ENCODE data around the gene MAN1C1.
A peak's percentile ranks its signal among the peaks of the same experiment; 100 is the strongest.
"Not testable (repeated sequence)": the region's sequence is repeated elsewhere in the genome, so short reads cannot be mapped to it uniquely, and the experiment has no call there.

The MAN1C1 gene

GRCh38 chr1:25657883-25658760 lies 41.5 kb downstream of the MAN1C1 start:
- DNase-seq: no peak

- no peak for DNase-seq
Measured at GRCh38 chr1:25658791-25659431, 42.3 kb downstream of the MAN1C1 start.

DNA sequence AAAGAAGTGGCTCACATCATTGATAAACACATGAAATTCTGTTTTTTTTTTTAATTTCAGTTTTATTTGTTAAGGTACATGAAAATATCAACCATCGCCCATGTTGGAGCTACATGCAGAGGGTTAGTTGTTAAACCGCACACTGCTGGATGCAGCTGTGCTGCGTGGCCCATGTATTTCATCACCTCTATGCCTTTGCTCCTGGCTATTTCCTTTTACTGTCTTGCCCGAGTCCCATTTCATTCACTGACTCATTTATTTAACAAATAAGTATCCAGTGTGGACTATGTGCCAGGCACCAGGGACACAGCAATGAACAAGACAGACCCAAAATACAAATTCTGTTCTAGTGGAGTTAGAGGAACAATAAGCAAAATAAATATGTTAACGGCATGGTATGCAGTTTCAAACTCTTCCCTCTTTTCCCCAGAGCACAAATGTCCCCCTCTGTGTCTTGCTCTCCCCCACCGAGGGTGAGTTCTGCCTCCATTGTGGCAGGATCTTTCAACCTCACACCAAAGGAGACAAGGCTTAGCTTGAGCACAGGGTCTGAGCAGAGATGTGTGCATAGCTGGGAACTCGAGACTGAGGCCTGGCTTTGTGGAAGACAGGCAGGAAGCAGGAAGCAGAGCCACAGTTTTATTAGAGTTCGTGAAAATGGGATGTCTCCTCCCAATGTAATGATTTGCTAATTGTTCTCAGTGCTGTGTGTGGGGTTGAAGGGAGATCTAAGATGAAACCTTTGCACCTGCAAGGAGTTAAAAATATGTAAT lies 44.6 kb downstream of the MAN1C1 start:
- DNase-seq: no peak

DNA sequence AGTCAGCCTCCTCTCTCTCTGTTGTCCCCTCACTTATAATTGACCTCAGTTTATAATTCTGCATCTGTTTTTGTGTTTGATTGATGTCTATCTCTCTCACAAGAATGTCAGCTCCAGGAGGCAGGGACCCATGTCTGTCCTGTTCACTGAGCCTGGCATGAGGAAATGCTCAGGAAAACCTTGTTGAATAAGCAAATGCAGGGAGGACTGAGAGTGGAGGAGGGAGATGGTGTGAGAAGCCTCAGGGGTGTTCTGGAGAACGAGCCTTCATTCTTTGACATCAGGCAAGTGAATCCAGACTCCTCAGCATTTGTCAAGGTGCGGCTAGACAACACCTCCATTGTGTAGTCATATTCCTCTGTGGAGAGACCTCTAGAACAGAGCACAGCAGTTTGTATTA lies 45.5 kb downstream of the MAN1C1 start:
- DNase-seq: no peak

DNA sequence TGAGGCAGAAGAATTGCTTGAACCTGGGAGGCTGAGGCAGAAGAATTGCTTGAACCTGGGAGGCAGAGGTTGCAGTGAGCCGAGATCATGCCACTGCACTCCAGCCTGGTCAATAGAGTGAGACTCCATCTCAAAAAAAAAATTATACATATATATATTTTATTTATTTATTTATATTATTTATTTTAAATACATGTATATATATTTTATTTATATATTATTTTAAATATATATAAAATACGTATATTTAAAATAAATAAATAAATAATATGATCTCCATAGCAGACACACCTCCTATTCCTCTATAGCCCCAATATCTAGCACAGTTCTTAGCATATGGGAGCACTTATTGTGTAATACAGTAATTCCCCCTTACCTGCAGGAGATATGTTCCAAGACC lies 46.4 kb downstream of the MAN1C1 start:
- not testable (repeated sequence) for DNase-seq

DNA sequence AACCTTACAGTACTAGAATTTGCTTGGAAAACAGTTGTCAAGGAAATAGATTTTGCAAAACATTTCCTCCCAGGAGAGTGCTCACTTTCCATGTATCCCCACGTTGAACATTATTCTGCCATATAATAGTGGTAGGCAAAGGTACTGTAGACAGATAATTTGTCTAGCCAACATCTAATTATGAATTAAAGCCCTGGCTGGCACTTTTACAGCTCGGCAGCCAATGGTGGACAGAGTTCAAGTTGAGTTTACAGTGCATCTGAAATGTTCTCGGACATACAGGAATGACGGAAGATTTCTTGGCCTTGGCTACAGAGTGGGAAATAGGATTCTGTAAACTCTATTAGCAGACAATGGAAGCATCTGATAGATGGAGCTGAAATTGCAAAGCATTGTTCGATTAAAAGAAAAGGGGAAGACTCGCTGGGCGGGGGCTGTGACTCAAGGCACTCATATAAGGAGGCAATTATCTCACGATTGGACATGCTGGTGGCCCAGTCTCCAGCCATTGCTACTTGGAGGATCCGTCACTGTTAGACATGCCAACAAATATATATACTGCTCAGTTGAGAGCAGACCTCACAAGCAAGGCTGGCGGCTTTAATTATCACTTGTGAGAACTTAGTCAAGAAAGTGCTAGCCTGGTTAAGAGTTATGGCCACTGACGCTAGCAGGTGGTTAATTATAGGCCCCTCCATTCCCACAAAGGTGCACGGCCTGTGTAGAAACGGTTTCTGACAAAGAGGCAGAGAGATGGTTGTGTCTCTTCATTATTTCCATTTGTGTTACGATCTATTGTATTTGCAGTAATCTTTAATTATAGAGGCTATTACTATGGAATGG lies 48.0 kb downstream of the MAN1C1 start:
- DNase-seq: no peak

DNA sequence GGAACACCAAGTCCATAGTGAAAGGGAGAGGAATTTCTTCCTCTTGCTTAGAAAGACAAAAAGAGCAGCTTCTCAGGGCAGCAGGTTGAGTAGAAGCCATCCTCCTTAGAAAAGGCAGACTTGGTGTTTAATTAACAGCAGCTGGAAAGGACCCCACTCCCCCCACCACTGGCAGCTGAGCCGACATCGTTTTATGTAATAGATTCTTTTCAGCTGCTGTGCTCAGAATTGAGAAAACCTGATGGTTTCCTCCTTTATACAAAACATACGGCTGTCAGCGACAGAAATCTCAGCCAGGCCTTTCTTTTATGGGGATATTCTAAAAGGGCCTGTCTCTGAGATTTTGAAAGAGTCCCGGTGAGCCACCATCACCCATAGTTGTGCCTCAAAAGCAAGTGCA lies 49.9 kb downstream of the MAN1C1 start:
- DNase-seq: no peak

DNA sequence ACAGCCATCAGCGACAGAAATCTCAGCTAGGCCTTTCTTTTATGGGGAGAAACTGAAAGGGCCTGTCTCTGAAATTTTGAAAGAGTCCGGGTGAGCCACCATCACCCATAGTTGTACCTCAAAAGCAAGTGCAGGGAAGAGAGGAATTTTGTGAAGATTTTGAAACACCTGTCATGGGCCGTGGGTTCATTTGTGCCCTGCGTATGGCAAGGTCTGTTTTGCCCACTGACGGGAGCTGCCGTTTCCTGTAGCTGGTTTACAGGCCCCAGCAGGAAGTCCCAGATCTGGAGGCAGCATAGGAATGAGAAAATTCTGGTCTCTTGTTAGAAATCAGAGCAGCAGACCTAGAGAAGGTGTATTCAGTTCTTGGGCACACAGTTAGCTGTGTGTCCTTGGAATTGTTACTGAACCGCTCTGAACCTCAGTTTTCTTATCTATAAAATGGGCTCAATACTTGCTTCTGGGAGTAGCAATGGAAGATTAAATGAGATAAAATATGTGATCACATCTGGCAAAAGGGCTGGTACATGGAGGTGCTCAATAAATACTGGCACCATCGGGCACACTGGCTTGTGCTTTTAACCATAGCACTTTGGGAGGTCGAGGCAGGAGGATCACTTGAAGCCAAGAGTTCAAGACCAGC lies 52.5 kb downstream of the MAN1C1 start:
- DNase-seq: no peak

DNA sequence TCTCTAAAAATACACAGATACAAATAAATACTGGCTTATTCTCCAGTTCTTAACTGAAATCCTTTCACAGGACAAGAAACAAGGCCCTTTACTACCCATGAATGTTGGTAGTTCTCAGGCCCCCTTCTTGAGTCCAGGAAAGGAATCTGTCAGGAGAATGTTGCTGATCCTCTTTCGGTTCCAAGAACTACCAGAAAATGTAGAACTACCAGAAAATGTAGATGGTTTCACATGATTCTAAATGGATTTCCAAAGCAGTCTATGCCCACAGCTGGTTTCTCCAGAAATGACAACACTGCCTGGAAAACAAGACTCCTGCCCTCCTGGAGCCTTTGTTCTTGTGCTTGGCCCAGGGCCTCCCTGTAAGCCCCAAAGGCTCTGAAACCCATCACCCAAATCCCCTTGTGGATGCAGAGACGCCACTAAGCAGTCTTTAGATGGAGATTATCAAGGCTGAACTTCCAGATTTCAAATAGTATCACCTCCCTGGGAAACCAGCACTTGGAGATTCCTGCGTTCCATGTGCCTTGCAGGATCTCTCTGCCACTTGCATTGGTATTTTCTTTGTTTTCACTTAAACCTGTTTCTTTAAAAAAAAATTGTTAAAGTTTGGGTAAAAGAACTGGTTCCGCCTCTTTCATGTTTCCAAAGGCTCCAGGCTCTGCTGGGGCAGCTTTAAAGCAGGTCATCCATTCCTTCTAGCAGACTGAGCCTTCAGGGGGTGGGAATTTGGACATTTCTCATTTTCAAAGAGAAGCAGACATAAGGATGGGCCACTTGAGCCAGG lies 53.4 kb downstream of the MAN1C1 start:
- DNase-seq: peak in 1 of 2 donors; percentile 11

- no peak for DNase-seq
Measured at GRCh38 chr1:25671929-25672328, 55.3 kb downstream of the MAN1C1 start.

DNA sequence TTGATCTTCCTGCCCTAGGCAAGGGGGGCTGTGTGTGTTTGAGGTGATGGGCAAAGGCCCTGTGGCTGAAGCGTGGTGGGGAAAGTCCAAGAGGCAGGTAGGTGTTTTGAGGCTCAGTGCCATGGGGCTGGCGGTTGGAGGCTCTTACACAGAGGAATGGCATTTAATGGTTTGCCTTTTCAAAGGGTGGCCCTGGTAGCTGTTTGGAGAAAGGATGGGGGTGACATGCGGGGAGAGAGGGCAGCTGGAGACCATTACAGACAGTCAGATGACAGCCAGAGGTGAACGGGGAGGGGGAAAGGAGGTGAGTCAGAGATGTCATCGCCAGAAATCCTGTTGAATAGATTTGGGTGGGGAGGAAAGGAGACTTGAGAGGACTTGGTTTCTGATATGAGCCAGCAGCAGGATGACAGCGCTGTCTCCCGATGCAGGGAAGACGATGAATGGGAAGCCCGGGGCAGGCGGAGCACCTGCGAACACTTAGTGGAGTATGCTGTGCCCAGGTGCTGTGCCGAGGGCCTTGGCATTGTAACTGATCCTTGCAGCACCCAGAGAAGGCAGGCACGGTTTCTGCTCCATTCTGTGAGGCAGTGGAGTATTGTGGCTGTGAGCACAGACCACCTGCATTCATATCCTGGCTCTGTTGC lies 56.3 kb downstream of the MAN1C1 start:
- DNase-seq: no peak

DNA sequence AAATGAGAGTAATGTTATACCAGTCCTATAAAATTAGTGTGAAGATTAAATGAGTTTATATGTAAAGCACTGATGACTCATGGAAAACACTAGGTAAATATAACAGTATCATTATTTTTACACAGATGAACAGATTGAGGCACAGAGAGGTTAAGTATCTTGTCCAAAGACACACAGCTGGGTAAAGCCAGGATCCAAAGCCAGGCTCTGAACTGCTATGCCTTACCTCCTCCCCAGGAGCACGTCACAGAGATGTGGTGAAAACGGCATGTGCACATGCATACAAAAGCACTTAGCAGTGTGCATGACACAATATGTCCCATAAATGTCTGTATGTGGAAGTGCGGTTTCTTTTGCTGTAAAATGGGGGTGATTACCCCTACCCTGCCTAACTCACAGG lies 56.9 kb downstream of the MAN1C1 start:
- DNase-seq: no peak

DNA sequence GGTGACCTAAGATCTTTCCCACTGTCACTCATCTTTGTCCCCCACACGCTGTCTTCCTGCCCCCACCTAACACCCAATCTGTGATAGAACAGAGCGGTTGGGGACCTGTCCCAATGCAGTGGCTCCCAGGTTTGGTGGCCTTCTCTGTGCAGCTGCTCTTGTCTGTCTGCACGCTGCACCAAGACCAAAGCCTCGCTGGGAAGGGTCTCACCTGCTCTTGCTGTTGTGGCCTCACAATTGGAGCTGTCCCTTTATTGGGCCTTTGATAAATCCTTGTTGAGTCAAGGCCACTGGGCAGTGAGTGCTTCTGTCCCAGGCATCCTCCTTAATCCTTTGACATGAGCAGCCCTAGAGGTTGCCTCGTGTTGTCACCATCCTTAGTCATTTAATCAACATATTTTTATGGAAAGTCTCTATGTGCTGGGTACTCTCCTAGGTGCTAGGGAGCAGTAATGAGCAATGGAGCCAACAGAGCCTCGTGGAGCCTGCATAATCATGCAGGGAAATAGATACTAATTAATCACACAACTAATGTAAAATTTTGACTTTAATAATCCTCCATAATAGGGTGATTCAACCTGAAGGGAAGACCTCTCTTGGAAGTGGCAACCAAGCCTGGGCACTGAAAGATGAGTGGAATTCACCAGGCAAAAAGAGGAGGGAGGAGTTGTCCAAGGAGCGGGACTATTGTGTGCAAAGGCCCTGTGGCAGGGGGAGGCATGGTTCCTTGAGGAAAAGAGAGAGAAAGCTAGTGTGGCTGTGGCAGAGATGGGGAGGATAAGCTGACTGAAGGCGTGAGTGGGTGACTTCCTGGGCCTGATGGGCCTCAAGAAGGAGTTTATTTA lies 57.6 kb downstream of the MAN1C1 start:
- DNase-seq: no peak

GRCh38 chr1:25674807-25675084 lies 58.2 kb downstream of the MAN1C1 start:
- no peak for DNase-seq

- no peak for DNase-seq
Measured at GRCh38 chr1:25675729-25676476, 59.3 kb downstream of the MAN1C1 start.

DNA sequence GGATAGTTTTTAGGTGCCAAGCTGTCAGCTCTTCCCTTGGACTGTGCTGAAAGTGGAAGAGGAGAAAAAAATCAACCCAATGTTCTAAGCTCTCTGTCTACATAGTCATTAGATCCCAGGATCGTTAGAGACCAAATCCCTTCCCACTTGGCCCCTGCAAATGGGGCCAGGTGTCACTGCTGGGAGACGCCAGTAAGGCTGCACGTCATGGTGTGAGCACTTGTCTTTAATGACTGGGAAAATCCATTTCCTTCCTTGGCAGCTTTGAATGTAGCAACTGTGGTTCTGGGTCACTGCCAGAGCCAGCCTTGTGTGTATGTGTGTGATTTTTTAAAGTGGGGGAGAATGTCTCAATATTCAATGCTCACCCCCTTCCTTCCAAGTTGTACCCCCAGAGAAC lies 59.9 kb downstream of the MAN1C1 start:
- DNase-seq: no peak

GRCh38 chr1:25677193-25677773 lies 60.7 kb downstream of the MAN1C1 start:
- DNase-seq: no peak

DNA sequence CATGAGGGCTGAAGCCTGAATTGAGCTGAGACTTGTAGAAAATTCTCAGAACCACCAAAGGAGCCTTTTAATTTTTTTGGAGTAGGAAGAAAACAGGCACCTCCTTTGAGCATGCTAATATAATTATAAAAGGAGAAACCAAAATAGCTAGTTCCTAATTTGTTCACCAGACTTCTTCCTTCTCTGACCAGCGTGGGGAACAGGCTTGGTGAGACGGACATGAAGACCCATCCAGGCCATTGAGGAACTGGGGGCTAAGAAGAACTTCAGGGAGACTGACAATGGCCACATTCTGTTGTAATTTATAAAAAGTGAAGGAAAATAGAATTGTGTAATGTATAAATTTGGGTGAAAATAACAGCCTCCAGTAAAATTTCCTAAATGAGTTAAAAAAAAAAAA lies 62.6 kb downstream of the MAN1C1 start:
- peak; percentile 77 to 80 for DNase-seq

DNA sequence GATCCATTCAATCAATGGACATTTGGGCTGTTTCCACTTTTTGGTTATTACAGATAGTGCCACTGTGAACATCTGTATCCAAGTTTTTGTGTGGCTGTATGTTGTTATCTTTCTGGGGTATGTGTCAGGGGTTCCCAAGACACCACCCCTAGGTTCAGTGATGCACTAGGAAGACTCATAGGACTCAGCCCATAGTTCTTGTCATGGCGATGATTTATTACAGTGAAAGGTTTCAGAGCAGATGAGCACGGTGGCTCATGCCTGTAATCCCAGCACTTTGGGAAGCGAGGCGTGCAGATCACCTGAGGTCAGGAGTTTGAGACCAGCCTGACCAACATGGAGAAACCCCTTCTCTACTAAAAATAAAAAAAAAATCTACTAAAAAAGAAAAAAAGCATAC lies 64.1 kb downstream of the MAN1C1 start:
- DNase-seq: no peak

All from inflammatory macrophage (primary cell).